Stimulated activated CD4-positive, alpha-beta T cell treated with anti-CD3 and anti-CD28 coated beads, Interleukin-2, amount 100 ng/mL, for 24 hours (primary cell): ENCODE measurements around the gene UGT1A5.

Source experiments
- DNase-seq, 2 donors: peaks; one replicate each; pipeline ENCODE4 v3.0.0-alpha.2; 2020

UGT1A5 gene

GRCh38 chr2:233712611-233713261 lies at the start of gene UGT1A5:
UGT1A5 (plus strand) TSS chr2:233712907; CDS start chr2:233712992, 85 bp downstream.
- DNase-seq, result no peak

- no peak for DNase-seq
Measured at GRCh38 chr2:233663911-233664310, 48.8 kb upstream of the UGT1A5 start.

GRCh38 chr2:233668605-233669260 lies 44.0 kb upstream of the UGT1A5 start:
- DNase-seq, result no peak

GRCh38 chr2:233671290-233672161 lies 41.2 kb upstream of the UGT1A5 start, which contains the start of gene UGT1A9:
UGT1A9 (plus strand) TSS chr2:233671898; CDS start chr2:233671935, 37 bp downstream.
- no peak for DNase-seq

GRCh38 chr2:233672886-233673285 lies 39.8 kb upstream of the UGT1A5 start:
- no peak for DNase-seq

DNA sequence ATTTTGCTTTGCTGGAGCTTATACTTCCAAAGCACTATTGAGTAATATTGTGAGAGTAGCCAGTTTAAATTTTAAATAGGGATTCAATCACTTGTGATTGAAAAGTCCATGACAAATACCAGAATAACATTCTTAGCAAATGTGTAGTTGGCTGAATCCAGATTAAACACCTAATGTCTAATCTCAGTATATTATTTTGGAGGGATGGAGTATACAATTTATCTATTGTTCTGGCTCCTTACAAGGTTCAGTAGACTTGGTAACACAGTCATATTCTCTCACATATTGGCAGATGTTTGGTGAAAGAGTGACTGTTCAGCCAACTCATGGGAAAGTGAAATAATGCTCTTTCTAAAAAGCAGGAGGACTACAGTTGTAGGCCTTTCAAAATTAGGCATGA lies 38.8 kb upstream of the UGT1A5 start:
- DNase-seq, result no peak

GRCh38 chr2:233674314-233674713 lies 38.4 kb upstream of the UGT1A5 start:
- no peak for DNase-seq

GRCh38 chr2:233674995-233675394 lies 37.7 kb upstream of the UGT1A5 start:
- no peak for DNase-seq

DNA sequence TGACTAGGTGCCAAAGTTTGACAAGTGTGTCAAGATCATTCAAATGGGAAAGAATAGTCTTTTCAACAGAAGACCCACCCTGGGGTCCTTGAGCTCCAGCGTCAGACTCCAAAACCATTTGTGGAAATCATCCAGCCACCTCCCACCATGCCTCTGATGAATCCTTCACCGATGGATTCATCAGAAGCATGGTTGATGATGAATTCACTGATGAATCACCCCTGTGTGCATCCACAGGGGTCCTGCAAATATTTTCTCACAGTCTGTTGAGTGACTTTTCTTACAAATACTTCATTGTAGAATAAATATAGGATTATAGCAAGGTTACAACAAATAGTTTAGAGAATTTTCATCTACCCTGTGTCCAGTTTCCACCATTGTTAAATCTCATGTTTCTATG lies 36.7 kb upstream of the UGT1A5 start:
- no peak for DNase-seq

DNA sequence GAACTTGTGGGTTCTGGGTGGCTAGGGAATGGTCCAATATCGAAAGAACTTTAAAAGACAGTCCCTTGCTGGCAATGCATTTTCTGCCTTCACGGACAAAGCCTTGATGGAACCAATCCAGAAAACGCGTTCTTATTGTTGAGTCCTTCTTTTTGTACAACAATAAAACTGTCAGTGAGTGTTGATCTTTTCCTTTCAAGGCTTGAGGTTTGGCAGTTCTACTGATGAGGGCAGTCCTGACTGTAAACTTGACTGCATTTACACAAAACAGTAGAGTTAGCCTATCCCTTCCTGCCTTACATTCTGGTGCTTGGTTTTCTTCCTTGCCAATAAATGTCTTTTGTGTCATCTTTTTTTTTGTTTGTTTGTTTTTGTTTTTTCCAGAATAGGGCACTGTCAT lies 33.5 kb upstream of the UGT1A5 start:
- no peak for DNase-seq

- DNase-seq, result no peak
Measured at GRCh38 chr2:233680361-233681045, 32.2 kb upstream of the UGT1A5 start.

GRCh38 chr2:233681521-233682099 lies 31.1 kb upstream of the UGT1A5 start, which contains the start of gene UGT1A7:
UGT1A7 (plus strand) TSS chr2:233681901; CDS start chr2:233681938, 37 bp downstream.
- no peak for DNase-seq

DNA sequence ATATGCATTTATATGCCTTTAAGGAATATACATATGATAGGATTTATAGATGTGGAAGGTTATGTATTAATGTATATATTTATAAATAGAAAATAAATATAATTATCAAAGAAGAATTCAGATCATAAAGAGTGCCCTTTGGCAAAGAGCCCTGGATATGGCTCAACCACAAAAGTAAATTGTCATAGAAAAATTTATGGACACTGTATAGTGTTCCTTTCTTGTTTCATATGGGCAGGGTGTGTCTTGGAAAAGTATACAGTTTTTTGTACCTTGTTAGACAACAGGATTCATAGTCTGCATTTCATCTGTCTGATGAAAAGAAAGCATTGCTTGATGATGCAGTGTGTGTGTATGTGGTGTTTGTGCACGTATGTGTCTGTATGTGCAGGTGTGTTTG lies 28.1 kb upstream of the UGT1A5 start:
- DNase-seq, result no peak

DNA sequence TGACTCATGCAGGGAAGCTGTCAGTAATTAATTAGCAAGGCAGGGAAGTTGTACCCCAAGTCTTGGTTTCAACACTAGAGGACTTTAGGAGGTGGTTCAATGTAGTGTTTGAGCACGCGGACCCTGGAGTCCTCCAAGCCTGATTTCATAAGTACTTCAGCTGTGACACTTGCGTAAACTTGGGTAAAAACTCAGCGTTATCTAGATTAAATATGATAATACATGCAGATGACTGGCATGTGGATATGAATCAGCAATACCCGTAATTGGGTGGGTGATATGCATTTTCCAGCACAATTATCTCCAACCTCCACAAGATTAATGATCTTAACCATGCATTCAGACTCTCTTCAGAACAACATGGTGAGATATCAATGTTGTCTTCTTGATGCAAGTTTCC lies 25.8 kb upstream of the UGT1A5 start:
- DNase-seq, result no peak

- DNase-seq, result no peak
Measured at GRCh38 chr2:233688341-233688740, 24.4 kb upstream of the UGT1A5 start.

DNA sequence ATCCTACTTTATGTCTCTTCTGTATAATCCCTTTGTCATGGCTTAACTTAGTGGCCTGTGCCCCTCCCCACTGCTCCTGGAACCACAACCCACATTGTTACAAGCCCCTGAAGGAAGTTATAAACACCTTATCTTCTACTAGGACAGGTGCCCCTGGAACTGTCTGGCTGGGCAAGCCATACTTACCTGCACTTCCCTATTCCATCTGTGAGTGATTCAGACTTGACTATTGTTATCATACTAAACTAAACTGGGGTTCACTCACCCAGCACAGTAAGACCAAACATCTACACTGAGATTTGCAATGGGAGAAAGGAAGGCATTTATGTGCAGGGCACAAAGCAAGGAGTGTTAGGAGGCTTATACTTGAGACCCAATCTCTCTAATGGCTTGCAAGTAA lies 23.7 kb upstream of the UGT1A5 start:
- no peak for DNase-seq

DNA sequence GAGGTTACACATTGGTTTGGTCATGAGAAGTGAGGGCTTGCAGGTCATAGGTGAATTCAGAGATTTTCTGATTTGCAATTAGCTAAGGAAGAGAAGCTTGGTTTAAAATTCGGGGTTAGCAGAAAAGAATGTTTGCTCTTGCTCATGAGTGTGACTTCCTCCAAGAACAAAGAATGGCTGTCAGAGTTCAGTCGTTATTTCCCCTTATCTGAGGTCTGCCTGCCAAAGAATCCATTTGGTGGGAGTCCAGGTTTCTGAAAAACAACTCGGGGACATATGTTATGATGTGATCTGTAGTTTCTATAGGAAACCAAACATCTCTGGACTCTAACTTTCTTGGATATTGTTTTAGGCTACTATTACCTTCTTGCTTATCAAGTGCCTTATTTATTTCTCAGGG lies 23.2 kb upstream of the UGT1A5 start:
- DNase-seq, result no peak

DNA sequence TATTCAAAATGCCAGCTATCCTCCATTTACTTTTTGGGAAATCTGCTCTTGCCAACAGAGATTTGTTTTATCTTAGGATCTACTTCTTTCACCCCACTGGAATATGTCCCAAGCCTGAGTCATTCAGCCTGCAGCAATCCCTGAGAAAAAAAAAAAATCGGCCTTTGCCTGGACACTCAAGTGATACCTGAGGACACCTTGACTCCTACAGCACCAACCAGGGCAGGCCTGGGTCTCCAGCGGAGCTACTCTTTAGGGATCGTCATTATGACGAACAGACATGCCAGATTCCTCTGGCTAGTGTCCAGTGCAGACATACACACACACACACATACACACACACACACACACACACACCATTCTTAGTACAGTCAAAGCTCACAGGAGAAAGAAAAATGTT lies 22.3 kb upstream of the UGT1A5 start:
- no peak for DNase-seq

DNA sequence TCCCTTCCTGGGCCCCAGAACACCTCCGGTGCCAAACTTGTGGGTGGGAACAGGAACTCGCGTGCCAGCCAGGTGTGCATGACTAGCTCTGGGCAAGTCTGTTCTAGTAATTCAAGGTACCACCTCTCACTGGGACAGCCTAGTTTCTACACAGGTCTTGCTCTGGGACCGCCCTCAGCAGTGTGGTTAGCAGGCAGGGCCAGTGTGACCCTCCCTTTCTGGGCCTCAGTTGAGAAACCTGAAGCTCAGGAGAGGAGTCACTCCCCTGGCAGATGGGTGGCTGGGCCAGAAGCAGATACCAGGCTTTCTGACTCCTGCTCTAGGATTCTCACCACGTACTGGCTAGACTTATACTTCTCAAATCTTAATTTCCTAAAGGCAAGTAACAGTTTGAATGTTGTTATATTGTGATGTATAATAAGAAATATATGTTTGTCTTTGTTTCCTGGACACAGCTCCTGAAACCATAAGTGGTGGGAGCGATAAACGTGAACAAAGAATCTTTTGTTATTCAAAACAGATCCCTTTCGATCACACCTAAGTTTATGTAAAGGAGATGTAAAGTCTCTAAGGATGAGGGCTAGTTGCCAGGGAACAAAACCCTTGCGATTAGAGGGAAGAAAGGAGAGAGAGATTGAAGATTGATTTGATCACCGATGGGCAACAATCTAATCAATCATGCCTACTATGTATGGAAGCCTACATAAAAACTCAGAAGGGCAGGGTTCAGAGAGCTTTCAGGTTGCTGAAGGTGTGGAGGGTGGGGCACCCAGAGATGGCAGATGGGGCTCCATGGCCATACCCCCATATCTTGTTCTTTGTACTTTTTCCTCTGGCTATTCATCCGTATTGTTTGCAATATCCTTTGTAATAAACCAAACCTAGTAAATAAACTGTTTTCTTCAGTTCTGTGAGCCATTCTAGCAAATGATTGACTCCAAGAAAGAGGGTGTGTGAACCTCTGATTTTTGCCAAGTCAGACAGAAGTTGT lies 21.0 kb upstream of the UGT1A5 start:
- no peak for DNase-seq

DNA sequence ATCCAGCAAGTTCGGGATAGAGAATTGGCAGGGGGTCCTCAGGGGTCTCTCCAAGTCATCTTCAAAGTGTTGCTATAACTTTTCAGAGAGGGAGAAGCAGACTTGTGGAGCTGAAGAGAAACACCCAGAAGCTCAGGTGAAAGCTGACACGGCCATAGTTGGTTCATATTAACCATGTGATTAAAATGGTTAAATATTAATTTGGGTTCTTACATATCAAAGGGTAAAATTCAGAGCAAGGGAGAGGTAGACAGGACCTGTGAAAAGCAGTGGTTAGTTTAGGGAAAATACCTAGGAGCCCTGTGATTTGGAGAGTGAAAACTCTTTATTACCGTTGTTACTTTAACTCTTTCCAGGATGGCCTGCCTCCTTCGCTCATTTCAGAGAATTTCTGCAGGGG lies 20.1 kb upstream of the UGT1A5 start, which contains the start of gene UGT1A6:
Gene UGT1A6, plus strand, starts transcription at position 243 of the 400 bp plus-strand sequence. Its CDS starts 115 bp downstream, at position 358.
- DNase-seq, result no peak

DNA sequence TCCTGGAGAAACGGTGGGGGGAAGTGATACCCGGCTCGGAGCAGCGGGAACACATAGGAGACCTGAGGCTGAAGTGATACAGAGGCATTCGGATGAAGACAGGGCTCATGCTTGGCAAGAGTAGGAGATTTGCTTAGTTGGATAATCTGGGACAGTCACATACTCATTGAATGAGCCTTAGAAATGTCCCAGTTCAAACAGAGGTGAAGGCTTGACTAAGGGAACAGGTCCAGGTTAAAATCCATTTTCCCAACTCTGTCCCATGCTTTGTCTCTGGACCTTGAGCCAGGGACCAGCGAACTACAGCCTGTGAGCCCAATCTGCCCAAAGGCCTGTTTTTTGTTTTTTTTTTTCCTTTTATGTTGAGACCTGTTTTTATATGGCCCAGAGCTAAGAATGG lies 18.7 kb upstream of the UGT1A5 start:
- DNase-seq, result no peak
